HCT116 (cell line): ENCODE data around the gene TACC2. TPM values are rescaled to one million over a fixed set of nuclear protein-coding genes. Genes with fewer than 3 reads are reported as not detected.

ENCODE experiments used
- ATAC-seq: fragments of 200-7000 bp; cut with Tn5 transposase; 2 replicates; pipeline ENCODE4 v1.9.1; 2020; ENCODE audit warnings: mild to moderate bottlenecking, moderate library complexity
- BruUV-seq: library from RNA; stranded (reverse); fragments of 400-500 nt; replicated peaks from 2 replicates; lab custom pipeline; 2021; lab: Mats Ljungman, UMichigan
- CTCF ChIA-PET: fragments of 300-600 bp; sonication (Branson Sonifier 250); formaldehyde crosslinking; loops from one replicate; lab custom pipeline; 2021; ENCODE audit warnings: antibody characterized with exemption; lab: Charles Lee
- POLR2A ChIA-PET: fragments of 300-600, 350-600 bp; sonication (Branson Sonifier 250); formaldehyde crosslinking; loops from one replicate; lab custom pipeline; 2021; ENCODE audit warnings: antibody characterized with exemption; lab: Charles Lee
- RAD21 ChIA-PET, 2 experiments: fragments of 300-600 bp; sonication (Branson Sonifier 250); formaldehyde crosslinking; loops; one replicate each; lab custom pipeline; 2023; ENCODE audit warnings: low total read pairs in 2 of 2; ENCODE audit not compliant: uncharacterized antibody in 2 of 2, unreplicated experiment in 2 of 2, low non-redundant PET in 1 of 2; lab: Charles Lee
- DNase-seq: peaks from one replicate; pipeline ENCODE4 v3.0.0-alpha.2; 2010; ENCODE audit warnings: low read depth, low spot score
- H2AFZ ChIP-seq: fragments of 200-600 bp; shearing (Covaris generic), sonication (generic); 2 replicates; pipeline ENCODE4 v1.6.1; 2017; ENCODE audit warnings: low read depth, mixed run types, mixed read lengths, antibody characterized with exemption, low read length; ENCODE audit not compliant: poor library complexity, severe bottlenecking
- H3K27ac ChIP-seq: 2 replicates; pipeline ENCODE4 v1.5.1; 2012; ENCODE audit warnings: low read depth, low read length
- H3K27me3 ChIP-seq: fragments of 200-600 bp; sonication (generic); 2 replicates; pipeline ENCODE4 v1.6.1; 2016; ENCODE audit warnings: mixed run types, low read length, mixed read lengths; ENCODE audit not compliant: insufficient read depth
- H3K36me3 ChIP-seq, 2 experiments: fragments of 200-500 bp in 1 of 2; fragments of 200-600 bp in 1 of 2; sonication (Bioruptor generic) in 1 of 2; sonication (generic) in 1 of 2; 2 replicates each; pipeline versions ENCODE4 v1.5.1 to v1.6.1; 2014 to 2016; ENCODE audit warnings: low read length in 2 of 2, inconsistent platforms in 1 of 2, mixed read lengths in 1 of 2, mixed run types in 1 of 2; ENCODE audit not compliant: insufficient read depth in 2 of 2, control insufficient read depth in 1 of 2
- H3K4me1 ChIP-seq, 2 experiments: fragments of 200-600 bp in 1 of 2; sonication (generic) in 1 of 2; 2 replicates each; pipeline versions ENCODE4 v1.5.1 to v1.6.1; 2012 to 2017; ENCODE audit warnings: low read length in 2 of 2, inconsistent platforms in 1 of 2, mild to moderate bottlenecking in 1 of 2, mixed read lengths in 1 of 2, mixed run types in 1 of 2, moderate library complexity in 1 of 2; ENCODE audit not compliant: insufficient read depth in 2 of 2, control insufficient read depth in 1 of 2
- H3K4me2 ChIP-seq: fragments of 200-600 bp; sonication (generic); 2 replicates; pipeline ENCODE4 v1.6.1; 2017; ENCODE audit warnings: mixed run types, low read length, mixed read lengths
- H3K4me3 ChIP-seq, 2 experiments: fragments of 200-600 bp in 1 of 2; sonication (generic) in 1 of 2; replicated peaks in 1 of 2; 2 replicates each; pipeline ENCODE4 v1.5.1; 2011 to 2016; ENCODE audit warnings: low read length in 2 of 2, control low read depth in 1 of 2, low read depth in 1 of 2, mild to moderate bottlenecking in 1 of 2, mixed read lengths in 1 of 2, mixed run types in 1 of 2
- H3K79me2 ChIP-seq: fragments of 200-600 bp; sonication (generic); 2 replicates; pipeline ENCODE4 v1.6.1; 2017; ENCODE audit warnings: mild to moderate bottlenecking, mixed run types, low read length, moderate library complexity, mixed read lengths; ENCODE audit not compliant: insufficient read depth
- H3K9ac ChIP-seq: fragments of 200-600 bp; sonication (generic); 2 replicates; pipeline ENCODE4 v1.6.1; 2016; ENCODE audit warnings: low read length, mixed read lengths
- H3K9me2 ChIP-seq: fragments of 200-600 bp; sonication (generic), shearing (Covaris generic); 2 replicates; pipeline ENCODE4 v1.6.1; 2017; ENCODE audit warnings: mixed run types, mild to moderate bottlenecking, moderate library complexity; ENCODE audit not compliant: insufficient read depth
- H3K9me3 ChIP-seq, 2 experiments: fragments of 200-500 bp in 1 of 2; fragments of 200-600 bp in 1 of 2; sonication (Bioruptor generic) in 1 of 2; sonication (generic) in 1 of 2; 2 replicates each; pipeline ENCODE4 v1.6.1; 2014 to 2017; ENCODE audit warnings: low read length in 2 of 2, mixed read lengths in 2 of 2, inconsistent platforms in 1 of 2, low read depth in 1 of 2, mild to moderate bottlenecking in 1 of 2, mixed run types in 1 of 2, moderate library complexity in 1 of 2; ENCODE audit not compliant: control insufficient read depth in 1 of 2, insufficient read depth in 1 of 2
- H4K20me1 ChIP-seq: fragments of 200-600 bp; sonication (generic), shearing (Covaris generic); 2 replicates; pipeline ENCODE4 v1.6.1; 2017; ENCODE audit warnings: mixed run types, mild to moderate bottlenecking, moderate library complexity; ENCODE audit not compliant: insufficient read depth
- ATF3 ChIP-seq: IDR thresholded peaks from 2 replicates; pipeline ENCODE4 v1.6.1; 2012
- CEBPB ChIP-seq: IDR thresholded peaks from 2 replicates; pipeline ENCODE4 v1.6.1; 2012; ENCODE audit warnings: low read depth
- EZH2 ChIP-seq: fragments of 200-600 bp; sonication (generic); IDR thresholded peaks from 2 replicates; pipeline ENCODE4 v1.6.1; 2017; ENCODE audit warnings: antibody characterized with exemption, mixed run types
- EZH2phosphoT487 ChIP-seq: fragments of 200-600 bp; IDR thresholded peaks from 2 replicates; pipeline ENCODE4 v1.6.1; 2018; ENCODE audit warnings: antibody characterized with exemption, borderline replicate concordance
- JUND ChIP-seq: IDR thresholded peaks from 2 replicates; pipeline ENCODE4 v1.6.1; 2012
- POLR2A ChIP-seq: IDR thresholded peaks from 2 replicates; pipeline ENCODE4 v1.7.0; 2011; ENCODE audit warnings: borderline replicate concordance; ENCODE audit not compliant: insufficient read depth, insufficient read length; ENCODE audit errors: extremely low read depth
- RAD21 ChIP-seq: IDR thresholded peaks from 2 replicates; pipeline ENCODE4 v1.6.1; 2012; ENCODE audit warnings: low read depth, mild to moderate bottlenecking
- REST ChIP-seq: IDR thresholded peaks from 2 replicates; pipeline ENCODE4 v1.6.1; 2012; ENCODE audit warnings: low read depth
- TCF7L2 ChIP-seq: IDR thresholded peaks from 2 replicates; pipeline ENCODE4 v1.7.0; 2011; ENCODE audit warnings: borderline replicate concordance, inconsistent platforms; ENCODE audit not compliant: insufficient read depth, insufficient read length; ENCODE audit errors: extremely low read depth
- ZFX ChIP-seq: fragments of 450-650 bp; IDR thresholded peaks from 2 replicates; pipeline ENCODE4 v1.6.1; 2017
- intact Hi-C: fragments of 100-400 bp; cut with micrococcal nuclease; formaldehyde crosslinking; loops from 2 replicates; pipeline ENCODE4 v1.10.0; 2022
- total RNA-seq: library from RNA; stranded (reverse); gene quantifications from one replicate; pipeline ENCODE4 v1.2.1, GENCODE V29; 2021; ENCODE audit not compliant: unreplicated experiment

Gene TACC2
- total RNA-seq, 1 experiment from 2014 or later: 38.6 TPM

GRCh38 chr10:122116331-122116730, 127.4 kb downstream of the TACC2 start:
- Histone ChIP-seq H3K4me3 (no peak overlapping the region), H3K4me2 (no peak overlapping the region), H3K79me2 (peaks cover 34% of the 10 kb centered on the region), H3K9me2 (no peaks in the 10 kb centered on the region), H3K27ac (no peak overlapping the region), H4K20me1 (no peaks in the 10 kb centered on the region), H3K4me1 (peaks cover 13 to 30% of the 10 kb centered on the region in 2 experiments), H2AFZ (no peak overlapping the region), H3K9ac (no peak overlapping the region), H3K27me3 (no peaks in the 10 kb centered on the region), H3K9me3 (no peaks in the 10 kb centered on the region), H3K36me3 (no peaks in the 10 kb centered on the region; a peak in 1 of 4 replicates)
- CTCF ChIA-PET: no interaction called here
- RAD21 ChIA-PET: no interaction called here
- no TSS peak for BruUV-seq
- TF ChIP-seq EZH2 (no peak), TCF7L2 (no peak), RAD21 (no peak), EZH2phosphoT487 (no peak), POLR2A (no peak), ATF3 (no peak), ZFX (no peak), JUND (no peak), CEBPB (no peak), REST (no peak)
- DNase-seq (no peak), ATAC-seq (no peak)
- intact Hi-C loops: no loop called here
- POLR2A ChIA-PET: interaction anchor here (1.1 kb wide), 1 partner anchor 9 kb away, joined by 4 read pairs; no protein-coding TSS in a partner anchor
